IPS DF 6.9 (cell line): Measurements from ENCODE around the gene TAC4.

Source experiments
- DNase-seq: peaks from one replicate; pipeline ENCODE4 v3.0.0-alpha.2; 2013; ENCODE audit warnings: low read depth, low spot score
- H3K27ac ChIP-seq: one replicate; pipeline ENCODE4 v1.5.1; 2013; ENCODE audit warnings: low read length, control low read depth
- H3K27me3 ChIP-seq: 2 replicates; pipeline ENCODE4 v1.6.1; 2013; ENCODE audit warnings: mild to moderate bottlenecking, low read length; ENCODE audit not compliant: control insufficient read depth, insufficient read depth
- H3K36me3 ChIP-seq: 2 replicates; pipeline ENCODE4 v1.6.1; 2013; ENCODE audit warnings: low read length; ENCODE audit not compliant: control insufficient read depth, insufficient read depth
- H3K4me1 ChIP-seq: 2 replicates; pipeline ENCODE4 v1.6.1; 2013; ENCODE audit warnings: low read length; ENCODE audit not compliant: control insufficient read depth, insufficient read depth
- H3K4me3 ChIP-seq: 2 replicates; pipeline ENCODE4 v1.5.1; 2013; ENCODE audit warnings: mild to moderate bottlenecking, low read length
- H3K9me3 ChIP-seq: 2 replicates; pipeline ENCODE4 v1.6.1; 2013; ENCODE audit warnings: low read length, inconsistent platforms; ENCODE audit not compliant: control insufficient read depth, insufficient read depth
- WGBS: extraction: QIAGEN DNeasy Blood & Tissue Kit; methylation state at CpG from one replicate; pipeline ENCODE4 v1.1.7; 2013; ENCODE audit warnings: mixed read lengths, missing lambda C conversion rate; ENCODE audit not compliant: insufficient read length, insufficient coverage; 5-methylcytosine and 5-hydroxymethylcytosine counted together

TAC4 gene

GRCh38 chr17:49848019-49848473, at the start of gene TAC4:
Gene TAC4 (minus strand): TSS chr17:49848069. CDS start chr17:49848017, 52 bp downstream.
- Histone ChIP-seq H3K4me3 (no peak within 1 kb of the TSS), H3K4me1 (peaks cover 4% of the 10 kb centered on the region), H3K9me3 (no peaks in the 10 kb centered on the region), H3K27me3 (peaks cover 2% of the 10 kb centered on the region; the same call in 1 of the 2 replicates), H3K36me3 (no peaks in the 10 kb centered on the region), H3K27ac (no peak within 1 kb of the TSS)
- DNase-seq, result no peak

- H3K27me3 ChIP-seq, result peaks cover 2% of the 10 kb centered on the region; the same call in 1 of the 2 replicates
- WGBS, result no CpG with 5 or more reads among the region's 5 CpGs
Measured at GRCh38 chr17:49896860-49897259, 49.0 kb upstream of the TAC4 start.

GRCh38 chr17:49896222-49896621, 48.4 kb upstream of the TAC4 start:
- no CpG with 5 or more reads among the region's 1 CpG for WGBS
- peaks cover 2% of the 10 kb centered on the region; the same call in 1 of the 2 replicates for H3K4me1 ChIP-seq
- no peak for DNase-seq
- H3K9me3 ChIP-seq, result no peaks in the 10 kb centered on the region
- H3K36me3 ChIP-seq, result no peaks in the 10 kb centered on the region
- H3K4me3 ChIP-seq, result no peak overlapping the region
- H3K27me3 ChIP-seq, result peaks cover 3% of the 10 kb centered on the region; the same call in 1 of the 2 replicates
- H3K27ac ChIP-seq, result no peak overlapping the region

More at GRCh38 chr17:49896860-49897259, 49.0 kb upstream of the TAC4 start:
- Histone ChIP-seq H3K27ac (no peak overlapping the region), H3K4me3 (no peak overlapping the region), H3K36me3 (no peaks in the 10 kb centered on the region), H3K4me1 (0 out of 2 replicates have a peak, but pooled peaks cover 2% of the 10 kb centered on the region), H3K9me3 (no peaks in the 10 kb centered on the region)
- DNase-seq, result no peak

GRCh38 chr17:49895812-49896211, 47.9 kb upstream of the TAC4 start:
- DNase-seq, result no peak
- H3K9me3 ChIP-seq, result no peaks in the 10 kb centered on the region
- no CpG with 5 or more reads among the region's 2 CpGs for WGBS
- H3K36me3 ChIP-seq, result no peaks in the 10 kb centered on the region
- H3K27ac ChIP-seq, result no peak overlapping the region
- H3K4me3 ChIP-seq, result no peak overlapping the region
- peaks cover 4% of the 10 kb centered on the region; the same call in 1 of the 2 replicates for H3K4me1 ChIP-seq
- H3K27me3 ChIP-seq, result peaks cover 4% of the 10 kb centered on the region; the same call in 1 of the 2 replicates

- Histone ChIP-seq H3K4me3 (no peak overlapping the region), H3K27me3 (peaks cover 6% of the 10 kb centered on the region; the same call in 1 of the 2 replicates), H3K36me3 (no peaks in the 10 kb centered on the region), H3K27ac (no peak overlapping the region), H3K9me3 (no peaks in the 10 kb centered on the region), H3K4me1 (peaks cover 7% of the 10 kb centered on the region; the same call in 1 of the 2 replicates)
- WGBS, result no CpG with 5 or more reads among the region's 10 CpGs
- DNase-seq, result no peak
Measured at GRCh38 chr17:49894761-49895160, 46.9 kb upstream of the TAC4 start.

GRCh38 chr17:49891694-49892389, 44.0 kb upstream of the TAC4 start:
- peaks cover 14% of the 10 kb centered on the region for H3K4me1 ChIP-seq
- H3K9me3 ChIP-seq, result no peaks in the 10 kb centered on the region
- no peaks in the 10 kb centered on the region for H3K36me3 ChIP-seq
- no peak for DNase-seq
- H3K4me3 ChIP-seq, result no peak overlapping the region
- peaks cover 6% of the 10 kb centered on the region; the same call in 1 of the 2 replicates for H3K27me3 ChIP-seq
- no CpG with 5 or more reads among the region's 10 CpGs for WGBS
- no peak overlapping the region for H3K27ac ChIP-seq

- no peaks in the 10 kb centered on the region for H3K9me3 ChIP-seq
- no peak overlapping the region for H3K27ac ChIP-seq
- H3K4me3 ChIP-seq, result no peak overlapping the region
- no peaks in the 10 kb centered on the region for H3K36me3 ChIP-seq
- H3K27me3 ChIP-seq, result peaks cover 6% of the 10 kb centered on the region; the same call in 1 of the 2 replicates
- H3K4me1 ChIP-seq, result peaks cover 14% of the 10 kb centered on the region
- no CpG with 5 or more reads among the region's 5 CpGs for WGBS
- DNase-seq, result no peak
Measured at GRCh38 chr17:49891271-49891670, 43.4 kb upstream of the TAC4 start.

GRCh38 chr17:49890852-49891251, 43.0 kb upstream of the TAC4 start:
- Histone ChIP-seq H3K4me1 (peaks cover 14% of the 10 kb centered on the region), H3K9me3 (no peaks in the 10 kb centered on the region), H3K27ac (no peak overlapping the region), H3K4me3 (no peak overlapping the region; the same call in 1 of the 2 replicates), H3K36me3 (no peaks in the 10 kb centered on the region), H3K27me3 (peaks cover 6% of the 10 kb centered on the region; the same call in 1 of the 2 replicates)
- no CpG with 5 or more reads among the region's 23 CpGs for WGBS
- DNase-seq, result no peak

- H3K4me1 ChIP-seq, result peaks cover 14% of the 10 kb centered on the region
- no CpG with 5 or more reads among the region's 33 CpGs for WGBS
- H3K27me3 ChIP-seq, result peaks cover 6% of the 10 kb centered on the region; the same call in 1 of the 2 replicates
- H3K9me3 ChIP-seq, result no peaks in the 10 kb centered on the region
- H3K36me3 ChIP-seq, result no peaks in the 10 kb centered on the region
- H3K27ac ChIP-seq, result no peak overlapping the region
- no peak for DNase-seq
- no peak overlapping the region for H3K4me3 ChIP-seq
Measured at GRCh38 chr17:49890077-49890821, 42.4 kb upstream of the TAC4 start.

GRCh38 chr17:49889500-49889899, 41.6 kb upstream of the TAC4 start:
- Histone ChIP-seq H3K9me3 (no peaks in the 10 kb centered on the region), H3K27ac (no peak overlapping the region), H3K4me1 (peaks cover 14% of the 10 kb centered on the region), H3K36me3 (no peaks in the 10 kb centered on the region), H3K4me3 (no peak overlapping the region), H3K27me3 (peaks cover 6% of the 10 kb centered on the region; the same call in 1 of the 2 replicates)
- WGBS, result no CpG with 5 or more reads among the region's 12 CpGs
- DNase-seq, result no peak
